GM12872 (cell line): ENCODE measurements around the gene PRKCZ.

Experiments
- TF ChIP-seq, protein P1 (sequence below): IDR thresholded peaks from 3 replicates; pipeline ENCODE4 v1.5.1; 2011; ENCODE audit warnings: low read depth, mild to moderate bottlenecking, low read length, moderate library complexity; ENCODE audit not compliant: insufficient read depth

The PRKCZ gene

DNA sequence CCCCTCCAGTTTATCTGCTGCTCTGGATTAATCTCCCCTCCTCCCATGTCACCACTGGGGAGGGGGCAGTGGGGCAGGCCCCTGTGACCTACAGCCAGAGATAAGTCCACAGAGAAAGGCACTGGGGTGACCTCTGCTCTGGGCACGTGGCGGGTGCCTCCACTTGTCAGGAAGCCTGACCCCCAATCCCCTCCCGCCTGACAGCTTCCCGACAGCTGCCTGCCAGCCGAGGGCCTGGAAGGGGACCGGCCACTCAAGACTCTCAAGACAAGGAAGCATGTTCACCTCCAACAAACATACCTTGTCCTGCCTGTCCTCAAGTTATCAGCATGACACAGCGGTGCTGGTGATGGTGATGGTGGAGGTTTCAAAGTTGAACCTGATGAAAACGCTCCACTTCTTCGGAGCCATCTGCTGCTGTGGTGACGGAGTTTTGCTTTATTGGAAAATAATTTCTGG is 147.5 kb downstream of the PRKCZ start:
- TF ChIP-seq, protein P1, sequence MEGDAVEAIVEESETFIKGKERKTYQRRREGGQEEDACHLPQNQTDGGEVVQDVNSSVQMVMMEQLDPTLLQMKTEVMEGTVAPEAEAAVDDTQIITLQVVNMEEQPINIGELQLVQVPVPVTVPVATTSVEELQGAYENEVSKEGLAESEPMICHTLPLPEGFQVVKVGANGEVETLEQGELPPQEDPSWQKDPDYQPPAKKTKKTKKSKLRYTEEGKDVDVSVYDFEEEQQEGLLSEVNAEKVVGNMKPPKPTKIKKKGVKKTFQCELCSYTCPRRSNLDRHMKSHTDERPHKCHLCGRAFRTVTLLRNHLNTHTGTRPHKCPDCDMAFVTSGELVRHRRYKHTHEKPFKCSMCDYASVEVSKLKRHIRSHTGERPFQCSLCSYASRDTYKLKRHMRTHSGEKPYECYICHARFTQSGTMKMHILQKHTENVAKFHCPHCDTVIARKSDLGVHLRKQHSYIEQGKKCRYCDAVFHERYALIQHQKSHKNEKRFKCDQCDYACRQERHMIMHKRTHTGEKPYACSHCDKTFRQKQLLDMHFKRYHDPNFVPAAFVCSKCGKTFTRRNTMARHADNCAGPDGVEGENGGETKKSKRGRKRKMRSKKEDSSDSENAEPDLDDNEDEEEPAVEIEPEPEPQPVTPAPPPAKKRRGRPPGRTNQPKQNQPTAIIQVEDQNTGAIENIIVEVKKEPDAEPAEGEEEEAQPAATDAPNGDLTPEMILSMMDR = no peak

DNA sequence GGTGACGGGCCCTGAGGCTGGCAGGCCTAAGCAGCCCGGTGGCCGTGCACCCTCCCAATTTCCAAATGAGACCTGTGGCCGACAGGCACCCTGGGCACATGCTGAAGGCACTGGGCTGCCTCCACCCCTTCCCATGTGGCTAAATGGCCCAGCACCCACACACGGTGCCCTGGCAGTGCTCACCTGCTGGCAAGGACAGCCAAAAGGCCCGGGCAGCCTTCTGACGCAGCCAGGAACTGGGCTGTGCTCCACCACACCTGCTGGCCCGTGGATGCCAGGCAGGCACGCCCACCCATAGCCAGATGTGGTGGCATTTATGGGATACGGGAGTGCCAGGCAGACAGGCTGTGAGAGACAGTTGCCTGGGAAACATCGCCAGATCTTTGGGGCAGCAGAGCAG is 148.4 kb downstream of the PRKCZ start:
- TF ChIP-seq, protein P1 = no peak

DNA sequence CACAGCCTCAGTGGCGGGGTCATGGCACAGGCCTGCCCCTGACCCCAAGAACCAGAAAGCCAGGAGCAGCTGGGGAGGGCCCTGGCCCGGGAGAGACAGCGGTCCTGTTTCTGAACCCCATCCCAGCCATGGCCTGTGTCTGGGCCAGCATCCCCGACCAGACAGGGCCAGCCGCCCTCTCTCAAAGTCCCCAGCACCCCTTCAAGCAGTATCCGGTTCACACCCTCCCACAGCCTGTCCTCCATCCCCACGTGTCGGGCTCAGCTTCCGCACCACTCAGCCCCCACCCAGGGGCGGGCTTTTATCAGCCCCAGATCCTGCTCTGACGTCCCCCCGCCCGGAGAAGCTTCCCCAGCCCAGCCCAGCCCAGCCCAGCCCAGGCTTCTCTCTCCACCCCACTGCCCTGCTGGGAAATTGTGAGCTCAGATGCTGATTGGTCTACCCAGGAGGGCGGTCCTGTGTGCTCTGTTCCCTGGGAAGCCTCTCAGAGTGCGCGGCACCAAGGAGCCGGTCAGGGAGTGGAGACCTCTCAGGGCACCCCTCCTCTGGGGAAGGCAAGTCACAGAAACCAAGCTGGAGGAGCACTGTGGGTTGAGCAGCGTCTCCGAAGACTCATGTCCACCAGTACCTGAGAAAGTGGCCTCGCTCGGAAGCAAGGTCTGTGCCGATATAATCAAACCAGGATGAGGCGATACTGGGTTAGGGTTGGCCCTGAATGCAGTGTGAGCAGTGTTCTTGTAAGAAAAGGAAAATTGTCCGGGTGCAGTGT is 149.0 kb downstream of the PRKCZ start:
- TF ChIP-seq, protein P1 = no peak

DNA sequence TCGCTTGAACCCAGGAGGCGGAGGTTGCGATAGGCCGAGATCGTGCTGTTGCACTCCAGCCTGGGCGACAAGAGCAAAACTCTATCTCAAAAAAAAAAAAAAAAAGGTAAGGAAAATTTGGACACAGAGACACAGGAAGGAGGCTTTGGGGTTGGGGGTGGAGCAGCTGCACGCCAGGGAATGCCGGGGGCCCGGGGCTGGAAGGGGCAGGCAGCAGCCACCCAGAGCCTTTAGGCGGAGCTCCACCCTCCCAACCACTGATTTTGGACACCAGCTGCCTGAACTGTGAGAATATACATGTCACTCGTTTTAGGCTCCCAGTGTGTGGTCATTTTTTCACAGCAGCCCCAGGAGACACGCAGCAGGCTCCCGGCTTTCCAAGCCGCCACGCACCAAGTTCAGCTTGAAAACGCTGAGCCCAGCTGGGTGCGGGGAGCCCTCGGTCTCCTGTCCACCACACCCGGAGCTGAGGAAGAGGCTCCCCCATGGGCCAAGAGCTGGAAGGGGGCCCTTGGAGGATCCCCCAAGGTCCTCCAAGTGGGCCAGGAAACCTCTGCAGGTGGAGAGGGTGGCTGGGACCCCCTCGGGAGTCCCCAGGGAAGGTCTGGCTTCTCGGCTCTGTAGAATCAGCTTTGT is 150.2 kb downstream of the PRKCZ start:
- TF ChIP-seq, protein P1 = no peak

DNA sequence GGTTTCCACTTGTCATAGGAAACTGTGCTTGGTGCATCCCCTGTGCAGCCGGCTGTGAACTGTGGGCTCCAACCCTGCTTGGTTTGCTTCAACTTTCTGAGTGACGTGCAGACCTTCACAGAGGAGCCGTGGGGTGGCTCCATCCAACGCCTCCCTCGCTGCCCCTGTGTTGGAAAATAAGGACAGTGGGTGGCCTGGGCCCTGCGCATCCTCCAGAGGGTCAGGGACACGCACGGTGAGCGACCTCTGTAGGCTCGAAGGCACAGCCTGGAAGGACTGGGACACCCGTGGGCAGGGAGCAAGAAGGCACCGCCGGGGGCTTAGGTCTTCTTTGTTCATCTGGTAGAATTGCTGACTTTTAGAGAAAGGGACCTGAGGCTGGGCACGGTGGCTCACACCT is 150.9 kb downstream of the PRKCZ start:
- TF ChIP-seq, protein P1 = no peak

DNA sequence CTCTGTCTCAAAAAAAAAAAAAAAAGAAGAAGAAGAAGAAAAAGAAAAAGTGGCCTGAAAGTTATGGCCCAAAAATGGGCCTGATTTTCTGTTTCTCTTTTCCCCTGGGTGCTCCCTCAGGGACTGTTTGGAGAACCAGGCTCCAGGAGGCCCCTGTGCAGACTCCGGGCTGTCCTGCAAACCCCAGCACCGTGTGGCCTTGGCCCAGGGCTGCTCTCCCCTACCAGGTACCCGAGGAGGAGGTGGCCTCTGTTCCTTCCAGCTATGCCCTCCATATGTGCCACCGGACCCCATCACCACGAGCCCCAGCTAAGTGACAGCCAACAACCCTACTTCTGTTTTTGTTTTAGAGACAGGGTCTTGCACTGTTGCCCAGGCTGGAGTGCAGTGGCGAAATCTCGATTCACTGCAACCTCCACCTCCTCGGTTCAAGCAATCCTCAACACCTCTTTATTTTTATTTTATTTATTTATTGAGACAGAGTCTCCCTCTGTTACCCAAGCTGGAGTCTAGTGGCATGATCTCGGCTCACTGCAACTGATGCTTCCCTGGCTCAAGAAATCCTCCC is 151.9 kb downstream of the PRKCZ start:
- TF ChIP-seq, protein P1 = no peak

DNA sequence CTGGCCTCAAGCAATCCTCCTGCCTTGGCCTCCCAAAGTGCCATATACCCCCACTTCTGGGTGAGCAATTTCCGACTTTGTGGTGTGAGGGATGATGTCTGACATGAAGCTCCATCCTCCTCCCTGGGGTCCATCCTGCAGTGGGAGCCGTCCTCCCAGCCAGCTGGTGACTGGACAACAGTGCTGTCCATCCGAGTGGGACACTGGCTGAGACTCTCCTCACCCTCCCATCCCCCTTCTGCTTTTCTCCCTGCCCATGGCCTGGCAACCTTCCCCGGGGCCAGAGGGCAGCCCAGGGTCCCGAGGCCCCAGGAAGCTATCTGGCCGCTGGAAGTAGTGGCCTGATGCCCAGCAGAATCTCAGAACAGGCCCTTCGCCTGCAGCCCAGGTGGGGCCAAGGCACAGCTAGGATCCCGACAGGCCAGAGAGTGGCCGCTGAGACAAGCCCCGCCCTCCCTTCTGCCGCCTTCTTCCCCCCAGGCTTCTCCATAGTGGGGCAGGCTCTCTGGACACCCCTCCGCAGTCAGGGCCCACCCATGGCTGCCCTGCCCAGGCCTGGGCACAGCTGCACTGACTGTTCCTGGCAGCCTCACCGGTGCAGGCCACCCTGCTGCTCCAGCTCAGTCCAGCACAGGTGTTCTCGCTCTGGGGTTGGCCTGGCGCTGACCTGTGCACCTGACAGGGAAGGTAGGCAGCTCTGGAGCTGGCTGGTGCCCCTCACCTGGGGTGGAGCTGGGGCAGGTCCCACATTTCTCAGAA is 152.8 kb downstream of the PRKCZ start:
- TF ChIP-seq, protein P1 = no peak
